ENCODE data around the gene PTGES3.
A peak's percentile ranks its signal among the peaks of the same experiment; 100 is the strongest.
"Not testable (repeated sequence)": the region's sequence is repeated elsewhere in the genome, so short reads cannot be mapped to it uniquely, and the experiment has no call there.

PTGES3 gene

GRCh38 chr12:56720731-56721151 is 32.7 kb upstream of the PTGES3 start:
- Histone ChIP-seq H3K27me3 (ENCODE audit: control insufficient read depth, insufficient read depth, low read length) (no peaks in the 10 kb centered on the region), H3K9me3 (ENCODE audit: control insufficient read depth, low read depth, low read length) (no peaks in the 10 kb centered on the region), H3K36me3 (ENCODE audit: control insufficient read depth, low read depth, low read length) (peaks cover 56% of the 10 kb centered on the region), H3K4me3 (ENCODE audit: low read length) (peak overlapping the region; percentile 100), H3K9ac (ENCODE audit: low read length) (peak overlapping the region; percentile 16), H3K4me1 (ENCODE audit: control insufficient read depth, low read depth, low read length) (peaks cover 34% of the 10 kb centered on the region), H3K27ac (ENCODE audit: low read length) (no peak overlapping the region)

- no peak overlapping the region for H3K9ac ChIP-seq (ENCODE audit: low read length)
- H3K4me1 ChIP-seq (ENCODE audit: control insufficient read depth, low read depth, low read length), result peaks cover 31% of the 10 kb centered on the region
- no peaks in the 10 kb centered on the region for H3K27me3 ChIP-seq (ENCODE audit: control insufficient read depth, insufficient read depth, low read length)
- no peak overlapping the region for H3K27ac ChIP-seq (ENCODE audit: low read length)
- peaks cover 73% of the 10 kb centered on the region for H3K36me3 ChIP-seq (ENCODE audit: control insufficient read depth, low read depth, low read length)
- no peaks in the 10 kb centered on the region for H3K9me3 ChIP-seq (ENCODE audit: control insufficient read depth, low read depth, low read length)
- H3K4me3 ChIP-seq (ENCODE audit: low read length), result no peak overlapping the region
Observed at GRCh38 chr12:56719056-56719455, 31.0 kb upstream of the PTGES3 start.

- H3K4me3 ChIP-seq (ENCODE audit: low read length), result no peak overlapping the region
- H3K9ac ChIP-seq (ENCODE audit: low read length), result no peak overlapping the region
- H3K36me3 ChIP-seq (ENCODE audit: control insufficient read depth, low read depth, low read length), result peaks cover 77% of the 10 kb centered on the region
- H3K27me3 ChIP-seq (ENCODE audit: control insufficient read depth, insufficient read depth, low read length), result no peaks in the 10 kb centered on the region
- no peak overlapping the region for H3K27ac ChIP-seq (ENCODE audit: low read length)
- no peaks in the 10 kb centered on the region for H3K9me3 ChIP-seq (ENCODE audit: control insufficient read depth, low read depth, low read length)
- peaks cover 31% of the 10 kb centered on the region for H3K4me1 ChIP-seq (ENCODE audit: control insufficient read depth, low read depth, low read length)
Observed at GRCh38 chr12:56718636-56719035, 30.6 kb upstream of the PTGES3 start.

- Histone ChIP-seq H3K27me3 (ENCODE audit: control insufficient read depth, insufficient read depth, low read length) (no peaks in the 10 kb centered on the region), H3K27ac (ENCODE audit: low read length) (no peak overlapping the region), H3K9ac (ENCODE audit: low read length) (no peak overlapping the region), H3K4me1 (ENCODE audit: control insufficient read depth, low read depth, low read length) (peaks cover 26% of the 10 kb centered on the region), H3K36me3 (ENCODE audit: control insufficient read depth, low read depth, low read length) (peaks cover 77% of the 10 kb centered on the region), H3K4me3 (ENCODE audit: low read length) (no peak overlapping the region), H3K9me3 (ENCODE audit: control insufficient read depth, low read depth, low read length) (no peaks in the 10 kb centered on the region)
Observed at GRCh38 chr12:56718149-56718548, 30.1 kb upstream of the PTGES3 start.

GRCh38 chr12:56716933-56717880 is 29.1 kb upstream of the PTGES3 start:
- Histone ChIP-seq H3K9ac (ENCODE audit: low read length) (no peak overlapping the region), H3K36me3 (ENCODE audit: control insufficient read depth, low read depth, low read length) (peaks cover 78% of the 10 kb centered on the region), H3K27me3 (ENCODE audit: control insufficient read depth, insufficient read depth, low read length) (no peaks in the 10 kb centered on the region), H3K27ac (ENCODE audit: low read length) (no peak overlapping the region), H3K9me3 (ENCODE audit: control insufficient read depth, low read depth, low read length) (no peaks in the 10 kb centered on the region), H3K4me3 (ENCODE audit: low read length) (no peak overlapping the region), H3K4me1 (ENCODE audit: control insufficient read depth, low read depth, low read length) (peaks cover 17% of the 10 kb centered on the region)

- no peaks in the 10 kb centered on the region for H3K27me3 ChIP-seq (ENCODE audit: control insufficient read depth, insufficient read depth, low read length)
- peaks cover 76% of the 10 kb centered on the region for H3K36me3 ChIP-seq (ENCODE audit: control insufficient read depth, low read depth, low read length)
- H3K9me3 ChIP-seq (ENCODE audit: control insufficient read depth, low read depth, low read length), result no peaks in the 10 kb centered on the region
- H3K4me1 ChIP-seq (ENCODE audit: control insufficient read depth, low read depth, low read length), result peaks cover 10% of the 10 kb centered on the region
- H3K4me3 ChIP-seq (ENCODE audit: low read length), result no peak overlapping the region
- no peak overlapping the region for H3K9ac ChIP-seq (ENCODE audit: low read length)
- H3K27ac ChIP-seq (ENCODE audit: low read length), result no peak overlapping the region
Observed at GRCh38 chr12:56716458-56716857, 28.4 kb upstream of the PTGES3 start.

- no peaks in the 10 kb centered on the region for H3K27me3 ChIP-seq (ENCODE audit: control insufficient read depth, insufficient read depth, low read length)
- no peaks in the 10 kb centered on the region for H3K9me3 ChIP-seq (ENCODE audit: control insufficient read depth, low read depth, low read length)
- H3K4me1 ChIP-seq (ENCODE audit: control insufficient read depth, low read depth, low read length), result peaks cover 3% of the 10 kb centered on the region
- H3K27ac ChIP-seq (ENCODE audit: low read length), result no peak overlapping the region
- peaks cover 75% of the 10 kb centered on the region for H3K36me3 ChIP-seq (ENCODE audit: control insufficient read depth, low read depth, low read length)
- H3K9ac ChIP-seq (ENCODE audit: low read length), result no peak overlapping the region
- H3K4me3 ChIP-seq (ENCODE audit: low read length), result no peak overlapping the region
Observed at GRCh38 chr12:56715798-56716197, 27.7 kb upstream of the PTGES3 start.

- H3K9me3 ChIP-seq (ENCODE audit: control insufficient read depth, low read depth, low read length), result no peaks in the 10 kb centered on the region
- H3K9ac ChIP-seq (ENCODE audit: low read length), result no peak overlapping the region
- no peaks in the 10 kb centered on the region for H3K27me3 ChIP-seq (ENCODE audit: control insufficient read depth, insufficient read depth, low read length)
- H3K27ac ChIP-seq (ENCODE audit: low read length), result no peak overlapping the region
- no peak overlapping the region for H3K4me3 ChIP-seq (ENCODE audit: low read length)
- H3K4me1 ChIP-seq (ENCODE audit: control insufficient read depth, low read depth, low read length), result no peaks in the 10 kb centered on the region
- peaks cover 61% of the 10 kb centered on the region for H3K36me3 ChIP-seq (ENCODE audit: control insufficient read depth, low read depth, low read length)
Observed at GRCh38 chr12:56714431-56714929, 26.4 kb upstream of the PTGES3 start.

- H3K27ac ChIP-seq (ENCODE audit: low read length), result no peak overlapping the region
- H3K9ac ChIP-seq (ENCODE audit: low read length), result no peak overlapping the region
- peaks cover 52% of the 10 kb centered on the region for H3K36me3 ChIP-seq (ENCODE audit: control insufficient read depth, low read depth, low read length)
- no peaks in the 10 kb centered on the region for H3K9me3 ChIP-seq (ENCODE audit: control insufficient read depth, low read depth, low read length)
- no peaks in the 10 kb centered on the region for H3K4me1 ChIP-seq (ENCODE audit: control insufficient read depth, low read depth, low read length)
- no peak overlapping the region for H3K4me3 ChIP-seq (ENCODE audit: low read length)
- H3K27me3 ChIP-seq (ENCODE audit: control insufficient read depth, insufficient read depth, low read length), result no peaks in the 10 kb centered on the region
Observed at GRCh38 chr12:56713345-56713744, 25.3 kb upstream of the PTGES3 start.

GRCh38 chr12:56709759-56710376 is 21.8 kb upstream of the PTGES3 start:
- Histone ChIP-seq H3K27me3 (ENCODE audit: control insufficient read depth, insufficient read depth, low read length) (no peaks in the 10 kb centered on the region), H3K27ac (ENCODE audit: low read length) (no peak overlapping the region), H3K4me1 (ENCODE audit: control insufficient read depth, low read depth, low read length) (no peaks in the 10 kb centered on the region), H3K4me3 (ENCODE audit: low read length) (no peak overlapping the region), H3K9ac (ENCODE audit: low read length) (no peak overlapping the region), H3K36me3 (ENCODE audit: control insufficient read depth, low read depth, low read length) (peaks cover 37% of the 10 kb centered on the region), H3K9me3 (ENCODE audit: control insufficient read depth, low read depth, low read length) (no peaks in the 10 kb centered on the region)

GRCh38 chr12:56704522-56704921 is 16.4 kb upstream of the PTGES3 start:
- H3K27me3 ChIP-seq (ENCODE audit: control insufficient read depth, insufficient read depth, low read length); H3K9me3 ChIP-seq (ENCODE audit: control insufficient read depth, low read depth, low read length); H3K9ac ChIP-seq (ENCODE audit: low read length); H3K36me3 ChIP-seq (ENCODE audit: control insufficient read depth, low read depth, low read length); H3K27ac ChIP-seq (ENCODE audit: low read length); H3K4me1 ChIP-seq (ENCODE audit: control insufficient read depth, low read depth, low read length); H3K4me3 ChIP-seq (ENCODE audit: low read length): not testable (repeated sequence)

All from iPS-18a (cell line).